Subcutaneous adipose tissue (tissue), 4 donors: ENCODE measurements around the gene TCF4. TPM values are rescaled to one million over a fixed set of nuclear protein-coding genes. Genes with fewer than 3 reads are reported as not detected.

Source experiments
- total RNA-seq, 4 donors: library from RNA; depleted of rRNA; stranded (reverse); fragments of >200 nt; gene quantifications; one replicate each; pipeline ENCODE4 v1.1.0, GENCODE V29; 2016
- TF ChIP-seq, protein P1 (sequence below): fragments of 450-650 bp; IDR thresholded peaks from one replicate; pipeline ENCODE4 v1.5.1; 2016; ENCODE audit warnings: low read depth, mild to moderate bottlenecking, control low read depth, antibody characterized with exemption, moderate library complexity

The TCF4 gene
- total RNA-seq, 4 donors from 2014 or later, result 110 to 250 (median 170) TPM

DNA sequence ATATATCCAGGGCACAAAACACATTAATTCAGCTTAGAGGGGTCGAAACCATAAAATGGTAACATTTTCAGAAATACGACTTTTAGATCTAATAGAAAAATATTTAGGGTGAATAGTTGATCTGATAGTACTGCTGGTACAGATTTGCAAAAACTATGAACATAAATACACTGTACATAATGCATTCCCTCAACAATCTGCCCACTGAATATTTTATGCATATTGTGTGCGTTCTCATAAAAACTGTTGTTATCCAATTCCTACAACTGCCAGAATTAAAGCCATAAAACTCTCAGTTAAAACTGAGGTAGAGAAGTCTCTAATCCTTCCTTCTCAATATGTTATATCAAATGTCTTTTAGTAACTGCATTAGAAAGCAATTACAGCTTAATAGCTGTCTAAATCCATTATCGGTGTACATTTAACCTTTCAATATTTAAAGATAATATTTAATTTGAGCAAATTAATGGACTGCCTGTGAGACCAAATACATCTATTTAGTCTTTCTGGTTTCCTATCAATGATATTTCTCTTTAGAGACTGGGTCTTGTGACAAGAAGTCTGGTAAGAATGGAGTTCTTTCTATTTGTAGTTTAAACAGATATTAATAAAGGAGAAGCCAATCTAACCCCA is 32.5 kb downstream of the TCF4 start:
- TF ChIP-seq, protein P1, sequence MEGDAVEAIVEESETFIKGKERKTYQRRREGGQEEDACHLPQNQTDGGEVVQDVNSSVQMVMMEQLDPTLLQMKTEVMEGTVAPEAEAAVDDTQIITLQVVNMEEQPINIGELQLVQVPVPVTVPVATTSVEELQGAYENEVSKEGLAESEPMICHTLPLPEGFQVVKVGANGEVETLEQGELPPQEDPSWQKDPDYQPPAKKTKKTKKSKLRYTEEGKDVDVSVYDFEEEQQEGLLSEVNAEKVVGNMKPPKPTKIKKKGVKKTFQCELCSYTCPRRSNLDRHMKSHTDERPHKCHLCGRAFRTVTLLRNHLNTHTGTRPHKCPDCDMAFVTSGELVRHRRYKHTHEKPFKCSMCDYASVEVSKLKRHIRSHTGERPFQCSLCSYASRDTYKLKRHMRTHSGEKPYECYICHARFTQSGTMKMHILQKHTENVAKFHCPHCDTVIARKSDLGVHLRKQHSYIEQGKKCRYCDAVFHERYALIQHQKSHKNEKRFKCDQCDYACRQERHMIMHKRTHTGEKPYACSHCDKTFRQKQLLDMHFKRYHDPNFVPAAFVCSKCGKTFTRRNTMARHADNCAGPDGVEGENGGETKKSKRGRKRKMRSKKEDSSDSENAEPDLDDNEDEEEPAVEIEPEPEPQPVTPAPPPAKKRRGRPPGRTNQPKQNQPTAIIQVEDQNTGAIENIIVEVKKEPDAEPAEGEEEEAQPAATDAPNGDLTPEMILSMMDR, result no peak

DNA sequence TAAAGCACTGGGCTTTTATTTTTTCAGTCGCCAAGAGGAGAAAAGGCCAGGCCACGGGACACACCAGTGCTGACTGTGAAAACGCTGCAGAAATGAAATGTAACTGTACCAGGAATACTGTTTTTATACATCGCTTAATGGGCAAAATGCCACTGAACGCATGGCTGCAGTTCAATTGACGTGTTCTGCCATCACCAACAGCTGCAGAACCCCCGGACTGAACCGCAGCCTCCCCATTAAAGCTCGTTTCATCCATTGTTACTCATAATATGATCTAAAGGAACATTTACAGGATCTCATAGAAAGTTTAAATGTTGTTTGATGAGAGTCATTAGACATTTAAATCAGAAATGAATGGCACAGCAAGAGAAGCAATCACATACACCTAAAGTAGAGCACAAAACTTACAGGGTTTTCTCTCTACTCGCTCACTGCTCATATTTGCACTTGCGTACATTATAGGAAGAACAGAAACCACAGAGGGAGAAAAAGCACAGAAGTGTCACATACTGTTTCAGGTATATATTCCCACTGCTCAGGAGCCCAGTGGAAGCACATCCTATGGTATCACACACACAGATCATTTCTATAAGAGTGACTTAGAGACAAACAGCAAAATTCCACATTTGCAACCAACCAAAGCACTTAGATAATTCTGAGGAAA is 35.3 kb downstream of the TCF4 start:
- TF ChIP-seq, protein P1, result no peak

DNA sequence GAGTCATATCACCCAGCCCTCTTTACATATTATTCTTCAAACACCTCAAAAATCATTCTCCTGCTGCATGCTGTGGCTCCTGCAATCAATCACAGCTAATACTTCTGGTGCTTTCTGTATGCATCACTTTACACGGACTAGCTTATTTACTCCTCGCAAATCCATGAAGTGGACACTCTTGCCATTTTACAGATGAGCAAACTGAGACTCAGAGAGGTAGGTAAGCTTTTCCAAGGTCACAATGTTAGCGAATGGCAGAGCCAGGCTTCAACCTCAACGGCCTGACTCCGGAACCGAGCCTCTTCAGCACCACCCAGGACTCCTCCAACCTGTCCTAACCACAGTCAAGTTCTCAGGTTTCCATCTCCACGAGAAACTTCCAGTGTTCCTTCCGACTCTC is 36.8 kb downstream of the TCF4 start:
- TF ChIP-seq, protein P1, result no peak

DNA sequence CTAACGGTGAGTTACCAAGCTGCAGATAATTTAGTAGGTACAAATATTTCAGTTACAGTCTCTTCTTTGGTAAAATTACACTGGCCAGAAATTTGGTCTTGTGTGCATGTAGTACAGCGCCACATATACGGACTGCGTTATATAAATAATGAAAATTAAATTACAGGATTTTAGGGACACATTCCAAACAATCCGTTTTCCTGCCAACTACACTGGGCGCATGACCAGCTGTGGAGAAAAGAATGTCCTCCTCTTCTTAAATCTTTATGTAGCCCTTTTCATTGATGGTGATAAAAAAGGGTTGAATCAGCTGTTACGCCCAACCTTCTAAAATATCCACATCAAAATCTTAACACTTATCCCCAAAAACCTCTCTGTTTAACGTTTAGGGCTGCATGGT is 37.5 kb downstream of the TCF4 start:
- TF ChIP-seq, protein P1, result no peak

DNA sequence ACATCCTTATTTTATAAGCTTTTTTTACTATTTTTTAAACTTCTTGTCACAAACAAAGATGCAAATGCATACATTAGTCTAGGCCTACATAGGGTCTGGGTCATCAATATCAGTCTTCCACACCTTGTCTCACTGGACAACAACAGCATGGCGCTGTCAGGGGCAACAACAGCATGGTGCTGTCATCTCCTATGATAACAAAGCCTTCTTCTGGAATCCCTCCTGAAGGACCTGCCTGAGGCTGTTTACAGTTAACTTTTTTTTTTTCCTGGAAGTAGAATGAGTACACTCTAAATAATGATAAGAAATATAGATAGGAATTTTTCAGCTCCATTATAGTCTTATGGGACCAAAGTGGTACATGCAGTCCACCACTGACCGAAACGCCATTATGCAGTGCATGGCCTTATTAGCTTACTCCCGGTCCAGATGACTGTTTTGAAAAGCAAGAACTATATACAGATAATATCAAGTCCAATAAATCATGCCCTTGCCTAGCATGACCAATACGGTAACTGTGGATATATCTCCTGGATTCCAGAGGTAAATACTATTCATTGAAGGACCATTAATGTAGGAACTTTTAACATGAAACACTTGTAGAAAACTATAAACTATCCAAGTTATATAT is 38.4 kb downstream of the TCF4 start:
- TF ChIP-seq, protein P1, result no peak

DNA sequence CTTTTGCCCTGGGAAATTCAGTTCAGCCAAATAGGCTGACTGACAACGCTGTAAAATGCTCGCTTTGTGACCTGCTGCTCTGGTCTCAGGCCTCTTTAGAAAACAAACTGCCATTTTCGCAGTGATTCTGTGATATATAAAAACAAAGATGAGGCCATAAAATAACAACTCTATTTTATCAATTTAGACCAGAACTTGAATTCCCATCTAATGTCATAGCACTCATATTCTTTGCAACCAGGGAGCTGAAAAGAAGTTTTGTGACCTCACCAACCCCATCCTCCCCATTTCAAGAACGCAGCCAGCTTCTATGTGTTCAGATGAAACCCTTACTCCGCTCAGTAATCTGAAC is 40.3 kb downstream of the TCF4 start:
- TF ChIP-seq, protein P1, result no peak

DNA sequence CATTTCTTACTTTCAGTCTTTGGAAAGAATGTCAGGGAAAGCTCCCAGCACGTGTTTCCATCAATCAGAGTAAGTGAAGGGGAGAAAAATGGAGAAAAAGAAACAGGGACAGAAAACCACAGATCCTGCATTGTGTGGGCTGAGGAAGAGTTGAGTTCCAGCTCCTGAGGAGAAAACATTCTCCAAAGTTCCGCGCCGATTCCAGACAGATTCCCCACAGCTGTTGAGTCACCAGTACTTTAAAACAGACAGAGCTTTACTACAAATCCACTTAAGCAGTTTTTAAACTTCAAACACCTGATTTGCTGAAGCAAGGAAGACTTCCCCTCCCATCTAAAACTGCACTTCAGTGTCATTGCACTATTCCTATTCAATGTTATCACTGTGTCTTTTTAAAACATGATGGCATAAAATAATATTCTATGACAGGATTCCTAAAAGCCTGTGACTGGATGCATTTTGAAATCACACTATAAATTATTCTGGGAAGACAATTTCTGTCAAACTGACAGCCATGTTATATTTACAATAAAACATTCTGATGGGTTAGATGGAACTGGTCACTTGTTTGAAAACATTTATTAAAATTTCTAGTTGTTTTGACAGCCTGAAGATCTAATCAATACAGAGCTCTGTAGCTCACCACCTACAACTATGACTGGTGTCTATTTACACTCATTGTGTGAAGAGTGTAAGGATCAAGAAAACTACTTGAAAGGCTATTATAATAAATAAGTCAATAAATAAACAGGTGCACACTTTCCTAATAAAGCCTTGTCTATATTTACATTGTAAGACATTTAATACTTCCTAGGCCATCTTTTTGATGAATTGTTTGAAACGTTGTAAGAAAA is 40.9 kb downstream of the TCF4 start:
- TF ChIP-seq, protein P1, result no peak
